AG09309 (cell line): Measurements from ENCODE around the gene FOSL1.

ENCODE experiments used
- DNase-seq: peaks from one replicate; pipeline ENCODE4 v3.0.0-alpha.2; 2010; ENCODE audit warnings: low read depth
- H3K4me3 ChIP-seq: 2 replicates; pipeline ENCODE4 v1.5.1; 2011; ENCODE audit warnings: mild to moderate bottlenecking, low read depth, low read length, moderate library complexity; ENCODE audit not compliant: control insufficient read depth
- TF ChIP-seq, protein P1 (sequence below): IDR thresholded peaks from 2 replicates; pipeline ENCODE4 v1.5.1; 2011; ENCODE audit warnings: mild to moderate bottlenecking, low read depth, low read length, inconsistent platforms; ENCODE audit not compliant: insufficient read depth, control insufficient read depth; ENCODE audit errors: missing control alignments

FOSL1 gene

DNA sequence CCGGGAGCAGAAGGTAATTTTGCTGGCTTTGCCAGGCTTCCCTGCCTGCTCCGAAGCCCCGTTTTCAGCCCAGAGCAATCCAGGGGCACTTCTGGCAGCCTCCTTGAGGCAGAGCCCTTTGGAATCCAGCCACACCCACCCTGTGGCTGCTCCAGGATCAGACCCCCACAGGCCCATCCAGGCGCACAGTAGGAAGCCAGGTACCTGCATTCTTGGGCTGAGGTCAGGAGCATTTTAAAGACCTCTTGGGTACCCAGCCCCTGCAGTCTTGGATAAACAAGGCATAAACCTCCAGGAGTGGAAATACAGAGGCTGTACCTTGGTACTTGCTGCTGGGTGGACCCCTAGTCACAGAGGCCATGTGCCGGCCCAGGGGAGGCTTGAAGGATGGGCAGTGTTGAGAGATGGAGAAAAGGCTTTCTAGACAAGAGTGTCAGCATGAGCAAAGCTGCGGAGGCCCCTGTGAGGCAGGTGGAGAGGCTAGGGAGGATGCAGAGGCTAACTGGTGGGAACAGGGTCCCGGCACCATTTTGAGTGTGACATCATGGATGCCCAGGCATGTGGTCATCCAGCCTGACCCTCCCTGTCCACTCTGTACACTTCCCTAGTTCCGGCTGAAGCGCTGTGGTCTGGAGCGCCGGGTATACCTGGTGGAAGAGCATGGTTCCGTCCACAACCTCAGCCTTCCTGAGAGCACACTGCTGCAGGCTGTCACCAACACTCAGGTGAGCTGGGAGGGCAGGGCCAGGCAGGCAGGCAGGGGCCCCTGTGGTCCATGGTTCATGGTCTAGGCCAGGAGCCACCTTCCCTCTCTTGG lies 36.1 kb downstream of the FOSL1 start:
- no peak for DNase-seq
- TF ChIP-seq, protein P1, sequence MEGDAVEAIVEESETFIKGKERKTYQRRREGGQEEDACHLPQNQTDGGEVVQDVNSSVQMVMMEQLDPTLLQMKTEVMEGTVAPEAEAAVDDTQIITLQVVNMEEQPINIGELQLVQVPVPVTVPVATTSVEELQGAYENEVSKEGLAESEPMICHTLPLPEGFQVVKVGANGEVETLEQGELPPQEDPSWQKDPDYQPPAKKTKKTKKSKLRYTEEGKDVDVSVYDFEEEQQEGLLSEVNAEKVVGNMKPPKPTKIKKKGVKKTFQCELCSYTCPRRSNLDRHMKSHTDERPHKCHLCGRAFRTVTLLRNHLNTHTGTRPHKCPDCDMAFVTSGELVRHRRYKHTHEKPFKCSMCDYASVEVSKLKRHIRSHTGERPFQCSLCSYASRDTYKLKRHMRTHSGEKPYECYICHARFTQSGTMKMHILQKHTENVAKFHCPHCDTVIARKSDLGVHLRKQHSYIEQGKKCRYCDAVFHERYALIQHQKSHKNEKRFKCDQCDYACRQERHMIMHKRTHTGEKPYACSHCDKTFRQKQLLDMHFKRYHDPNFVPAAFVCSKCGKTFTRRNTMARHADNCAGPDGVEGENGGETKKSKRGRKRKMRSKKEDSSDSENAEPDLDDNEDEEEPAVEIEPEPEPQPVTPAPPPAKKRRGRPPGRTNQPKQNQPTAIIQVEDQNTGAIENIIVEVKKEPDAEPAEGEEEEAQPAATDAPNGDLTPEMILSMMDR: no peak
- H3K4me3 ChIP-seq: no peak overlapping the region

DNA sequence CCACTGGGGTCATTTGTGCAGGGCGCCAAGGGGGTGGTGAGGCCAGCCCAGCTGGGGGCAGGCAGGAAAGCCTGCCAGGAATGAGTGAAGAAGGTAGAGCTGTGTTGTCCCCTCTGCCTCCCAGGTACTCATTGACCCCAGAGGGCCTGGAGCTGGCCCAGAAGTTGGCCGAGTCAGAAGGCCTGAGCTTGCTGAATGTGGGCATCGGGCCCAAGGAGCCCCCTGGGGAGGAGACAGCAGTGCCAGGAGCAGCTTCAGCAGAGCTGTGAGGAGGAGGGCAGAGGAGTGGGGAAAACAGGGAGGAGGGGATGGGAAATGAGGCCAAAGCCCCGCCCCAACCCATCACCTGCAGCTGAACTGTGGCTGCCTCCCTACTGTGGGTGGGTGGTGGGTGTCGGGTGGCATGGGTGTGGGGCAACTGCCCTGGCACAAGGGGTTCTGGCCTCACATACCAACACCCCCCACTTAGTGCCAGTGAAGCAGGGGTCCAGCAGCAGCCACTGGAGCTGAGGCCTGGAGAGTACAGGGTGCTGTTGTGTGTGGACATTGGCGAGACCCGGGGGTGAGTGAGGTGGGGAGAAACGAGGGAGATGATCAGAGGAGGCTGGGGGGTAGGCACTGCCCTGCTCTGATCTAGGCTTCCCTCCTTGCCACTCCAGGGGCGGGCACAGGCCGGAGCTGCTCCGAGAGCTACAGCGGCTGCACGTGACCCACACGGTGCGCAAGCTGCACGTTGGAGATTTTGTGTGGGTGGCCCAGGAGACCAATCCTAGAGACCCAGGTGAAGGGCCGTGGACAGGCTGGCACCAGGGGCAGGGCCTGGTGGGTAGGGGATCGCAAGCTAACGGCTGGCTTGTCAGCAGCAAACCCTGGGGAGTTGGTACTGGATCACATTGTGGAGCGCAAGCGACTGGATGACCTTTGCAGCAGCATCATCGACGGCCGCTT lies 37.0 kb downstream of the FOSL1 start:
- no peak overlapping the region for H3K4me3 ChIP-seq
- TF ChIP-seq, protein P1: no peak
- no peak for DNase-seq

DNA sequence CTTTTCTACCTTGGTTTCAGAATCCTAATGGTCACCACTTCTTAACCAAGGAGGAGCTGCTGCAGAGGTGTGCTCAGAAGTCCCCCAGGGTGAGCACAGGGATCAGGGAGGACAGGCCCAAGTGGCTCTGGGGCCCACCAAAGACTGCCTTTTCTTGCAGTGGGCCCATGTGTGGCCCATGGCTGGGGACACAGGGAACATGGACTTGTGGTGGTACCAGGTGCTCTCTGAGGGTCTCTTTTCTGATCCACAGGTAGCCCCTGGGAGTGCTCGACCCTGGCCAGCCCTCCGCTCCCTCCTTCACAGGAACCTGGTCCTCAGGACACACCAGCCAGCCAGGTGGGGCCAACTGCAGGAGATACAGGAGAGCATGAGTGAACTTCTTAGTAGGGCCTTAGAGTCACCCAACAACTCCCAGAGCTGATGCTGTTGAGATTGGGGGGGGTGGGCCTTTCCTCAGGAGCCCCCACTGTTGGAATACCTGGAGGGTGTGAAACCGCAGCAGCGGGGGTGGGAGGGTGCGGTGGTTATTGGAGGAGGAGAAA lies 37.9 kb downstream of the FOSL1 start:
- TF ChIP-seq, protein P1: no peak
- no peak for DNase-seq
- no peak overlapping the region for H3K4me3 ChIP-seq

DNA sequence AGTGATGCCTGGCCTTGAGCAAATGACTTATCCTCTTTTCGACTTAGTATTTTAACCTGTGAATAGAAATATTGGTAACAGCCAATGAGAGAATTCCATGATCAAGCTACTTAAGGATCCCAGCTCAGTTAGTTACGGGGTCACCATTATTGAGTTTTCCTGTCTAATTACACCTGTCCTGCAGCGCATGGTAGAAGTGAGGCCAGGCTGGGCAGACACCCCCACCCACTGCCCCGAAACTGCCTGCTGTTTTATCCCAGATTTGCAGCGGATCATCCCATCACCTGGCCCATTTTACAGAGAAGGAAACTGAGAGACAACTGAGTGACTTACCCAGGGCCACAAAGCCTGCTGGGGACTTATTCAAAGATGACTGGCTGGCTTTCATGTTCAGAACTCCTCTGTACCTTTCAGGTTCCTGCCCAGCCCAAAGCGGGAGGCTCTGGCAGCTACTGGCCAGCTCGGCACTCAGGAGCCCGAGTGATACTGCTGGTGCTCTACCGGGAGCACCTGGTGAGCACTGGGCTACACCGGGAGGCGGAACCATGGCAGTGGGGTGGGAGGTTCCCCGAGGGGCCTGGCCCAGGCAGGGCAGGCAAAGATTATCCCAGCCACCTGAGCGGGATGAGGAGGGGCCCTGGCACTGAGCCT lies 38.5 kb downstream of the FOSL1 start:
- TF ChIP-seq, protein P1: no peak
- peak overlapping the region; percentile 84 for H3K4me3 ChIP-seq
- no peak for DNase-seq

DNA sequence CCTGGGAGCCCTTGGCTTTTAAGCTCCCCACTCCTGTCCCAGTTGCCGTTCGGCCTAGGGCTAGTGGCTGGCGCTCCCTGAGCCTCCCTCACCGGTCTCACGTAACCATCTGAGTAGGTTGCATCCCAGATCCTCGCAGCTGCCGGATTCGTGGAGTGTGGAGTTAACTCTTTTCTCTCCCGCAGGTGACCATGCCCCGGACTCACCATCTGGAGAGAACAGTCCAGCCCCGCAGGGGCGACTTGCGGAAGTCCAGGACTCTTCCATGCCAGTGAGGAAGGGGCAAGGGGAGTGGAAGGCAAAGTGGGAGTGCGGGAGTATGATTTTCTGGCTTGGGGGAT lies 39.1 kb downstream of the FOSL1 start:
- DNase-seq: no peak

More for the DNA sequence above, 39.1 kb downstream of the FOSL1 start:
- TF ChIP-seq, protein P1: no peak
- peak overlapping the region; percentile 84 for H3K4me3 ChIP-seq
